SK-N-SH treated with all-trans-retinoic acid at 6 μM for 48 hours (cell line): ENCODE measurements around the gene PIK3CA.

Experiments
- ARNTL ChIP-seq: fragments of 450-650 bp; formaldehyde crosslinking; IDR thresholded peaks from 2 replicates; pipeline ENCODE4 v1.5.0; 2020; ENCODE audit warnings: low read depth, mild to moderate bottlenecking, moderate library complexity, borderline replicate concordance
- ESRRG ChIP-seq: fragments of 250-450 bp; sonication (Bioruptor Pico); IDR thresholded peaks from 2 replicates; pipeline ENCODE4 v1.6.1; 2021; ENCODE audit warnings: mild to moderate bottlenecking
- GLIS3 ChIP-seq: fragments of 250-450 bp; sonication (Bioruptor Pico); IDR thresholded peaks from 2 replicates; pipeline ENCODE4 v1.5.0; 2020; ENCODE audit warnings: mild to moderate bottlenecking, moderate library complexity
- SNAI2 ChIP-seq: fragments of 250-450 bp; sonication (Bioruptor Pico); IDR thresholded peaks from 2 replicates; pipeline ENCODE4 v1.5.0; 2020; ENCODE audit warnings: mild to moderate bottlenecking, moderate library complexity
- TOX ChIP-seq: fragments of 250-450 bp; sonication (Bioruptor Pico); IDR thresholded peaks from 2 replicates; pipeline ENCODE4 v1.8.0; 2021; ENCODE audit warnings: mild to moderate bottlenecking, moderate library complexity, borderline replicate concordance
- ZFP3 ChIP-seq: fragments of 250-450 bp; sonication (Bioruptor Pico); IDR thresholded peaks from 2 replicates; pipeline ENCODE4 v1.5.0; 2020; ENCODE audit warnings: mild to moderate bottlenecking, moderate library complexity
- ZNF8 ChIP-seq: fragments of 450-650 bp; formaldehyde crosslinking; IDR thresholded peaks from 2 replicates; pipeline ENCODE4 v1.5.0; 2020; ENCODE audit warnings: mild to moderate bottlenecking, moderate library complexity
- TF ChIP-seq, protein P1 (sequence below): fragments of 250-450 bp; sonication (Bioruptor Pico); IDR thresholded peaks from 2 replicates; pipeline ENCODE4 v1.8.0; 2020; ENCODE audit warnings: mild to moderate bottlenecking, moderate library complexity, borderline replicate concordance

DNA sequence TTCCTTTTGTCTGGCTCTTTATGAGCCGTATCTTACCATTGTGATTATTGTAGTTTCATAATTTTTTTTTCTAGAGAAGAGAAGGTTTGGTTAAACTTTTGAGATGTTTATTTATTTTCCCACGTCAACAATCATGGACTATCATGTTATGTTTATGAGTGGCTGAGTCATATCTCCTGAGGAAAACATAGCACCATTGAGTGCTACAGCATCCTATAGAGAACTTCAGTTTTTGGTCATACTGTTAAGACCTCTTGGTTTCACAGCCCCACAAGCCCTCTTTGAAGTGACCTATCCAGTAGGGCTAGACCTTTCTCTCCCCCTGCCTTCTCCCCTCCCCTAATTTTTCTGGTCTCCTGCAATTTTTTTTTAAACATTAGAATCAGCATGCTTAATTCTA lies 20.8 kb downstream of the PIK3CA start:
- TF ChIP-seq, protein P1, sequence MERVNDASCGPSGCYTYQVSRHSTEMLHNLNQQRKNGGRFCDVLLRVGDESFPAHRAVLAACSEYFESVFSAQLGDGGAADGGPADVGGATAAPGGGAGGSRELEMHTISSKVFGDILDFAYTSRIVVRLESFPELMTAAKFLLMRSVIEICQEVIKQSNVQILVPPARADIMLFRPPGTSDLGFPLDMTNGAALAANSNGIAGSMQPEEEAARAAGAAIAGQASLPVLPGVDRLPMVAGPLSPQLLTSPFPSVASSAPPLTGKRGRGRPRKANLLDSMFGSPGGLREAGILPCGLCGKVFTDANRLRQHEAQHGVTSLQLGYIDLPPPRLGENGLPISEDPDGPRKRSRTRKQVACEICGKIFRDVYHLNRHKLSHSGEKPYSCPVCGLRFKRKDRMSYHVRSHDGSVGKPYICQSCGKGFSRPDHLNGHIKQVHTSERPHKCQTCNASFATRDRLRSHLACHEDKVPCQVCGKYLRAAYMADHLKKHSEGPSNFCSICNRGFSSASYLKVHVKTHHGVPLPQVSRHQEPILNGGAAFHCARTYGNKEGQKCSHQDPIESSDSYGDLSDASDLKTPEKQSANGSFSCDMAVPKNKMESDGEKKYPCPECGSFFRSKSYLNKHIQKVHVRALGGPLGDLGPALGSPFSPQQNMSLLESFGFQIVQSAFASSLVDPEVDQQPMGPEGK: no peak
- no peak for TF ChIP-seq ARNTL
- TF ChIP-seq ZFP3 (CRISPR knock-in tag): no peak
- no peak for TF ChIP-seq ESRRG (CRISPR knock-in tag)
- no peak for TF ChIP-seq ZNF8
- TF ChIP-seq GLIS3 (CRISPR knock-in tag): no peak
- TF ChIP-seq SNAI2 (CRISPR knock-in tag): no peak
- no peak for TF ChIP-seq TOX (CRISPR knock-in tag)
